Neuron (in vitro differentiated cells): Measurements from ENCODE around the gene CNNM3.

ENCODE experiments used
- H2AFZ ChIP-seq: one replicate; pipeline ENCODE4 v1.6.1; 2013; ENCODE audit warnings: low read depth, mild to moderate bottlenecking, inconsistent platforms, low read length, moderate library complexity
- H3K27me3 ChIP-seq: one replicate; pipeline ENCODE4 v1.6.1; 2013; ENCODE audit warnings: low read length; ENCODE audit not compliant: insufficient read depth
- H3K36me3 ChIP-seq: one replicate; pipeline ENCODE4 v1.6.1; 2013; ENCODE audit warnings: low read length; ENCODE audit not compliant: insufficient read depth
- H3K4me1 ChIP-seq: one replicate; pipeline ENCODE4 v1.6.1; 2013; ENCODE audit warnings: low read length; ENCODE audit not compliant: insufficient read depth
- H3K4me3 ChIP-seq: 2 replicates; pipeline ENCODE4 v1.5.1; 2013; ENCODE audit warnings: mild to moderate bottlenecking, low read length, moderate library complexity
- H3K9me3 ChIP-seq: one replicate; pipeline ENCODE4 v1.6.1; 2013; ENCODE audit warnings: low read length

The CNNM3 gene

GRCh38 chr2:96816127-96816835 is at the start of gene CNNM3:
TSS of gene CNNM3 (plus strand) at chr2:96816268. CDS start at chr2:96816278, 10 bp downstream.
- Histone ChIP-seq H2AFZ (peak within 1 kb of the TSS; percentile 97), H3K36me3 (peaks cover 6% of the 10 kb centered on the region), H3K4me3 (peak within 1 kb of the TSS; percentile 52), H3K27me3 (no peaks in the 10 kb centered on the region), H3K9me3 (no peaks in the 10 kb centered on the region), H3K4me1 (peaks cover 27% of the 10 kb centered on the region)

- no peaks in the 10 kb centered on the region for H3K36me3 ChIP-seq
- no peaks in the 10 kb centered on the region for H3K27me3 ChIP-seq
- no peak overlapping the region for H2AFZ ChIP-seq
- H3K4me3 ChIP-seq = no peak overlapping the region
- H3K4me1 ChIP-seq = peaks cover 14% of the 10 kb centered on the region
- no peaks in the 10 kb centered on the region for H3K9me3 ChIP-seq
Observed at GRCh38 chr2:96767135-96767871, 48.8 kb upstream of the CNNM3 start.

- peaks cover 5% of the 10 kb centered on the region for H3K4me1 ChIP-seq
- H3K4me3 ChIP-seq = no peak overlapping the region
- no peaks in the 10 kb centered on the region for H3K9me3 ChIP-seq
- H3K27me3 ChIP-seq = no peaks in the 10 kb centered on the region
- no peak overlapping the region for H2AFZ ChIP-seq
- H3K36me3 ChIP-seq = no peaks in the 10 kb centered on the region
Observed at GRCh38 chr2:96768083-96768561, 47.9 kb upstream of the CNNM3 start.

- Histone ChIP-seq H3K36me3 (no peaks in the 10 kb centered on the region), H3K27me3 (no peaks in the 10 kb centered on the region), H3K4me3 (no peak overlapping the region), H3K9me3 (no peaks in the 10 kb centered on the region), H3K4me1 (no peaks in the 10 kb centered on the region), H2AFZ (no peak overlapping the region)
Observed at GRCh38 chr2:96769814-96770213, 46.3 kb upstream of the CNNM3 start.

DNA sequence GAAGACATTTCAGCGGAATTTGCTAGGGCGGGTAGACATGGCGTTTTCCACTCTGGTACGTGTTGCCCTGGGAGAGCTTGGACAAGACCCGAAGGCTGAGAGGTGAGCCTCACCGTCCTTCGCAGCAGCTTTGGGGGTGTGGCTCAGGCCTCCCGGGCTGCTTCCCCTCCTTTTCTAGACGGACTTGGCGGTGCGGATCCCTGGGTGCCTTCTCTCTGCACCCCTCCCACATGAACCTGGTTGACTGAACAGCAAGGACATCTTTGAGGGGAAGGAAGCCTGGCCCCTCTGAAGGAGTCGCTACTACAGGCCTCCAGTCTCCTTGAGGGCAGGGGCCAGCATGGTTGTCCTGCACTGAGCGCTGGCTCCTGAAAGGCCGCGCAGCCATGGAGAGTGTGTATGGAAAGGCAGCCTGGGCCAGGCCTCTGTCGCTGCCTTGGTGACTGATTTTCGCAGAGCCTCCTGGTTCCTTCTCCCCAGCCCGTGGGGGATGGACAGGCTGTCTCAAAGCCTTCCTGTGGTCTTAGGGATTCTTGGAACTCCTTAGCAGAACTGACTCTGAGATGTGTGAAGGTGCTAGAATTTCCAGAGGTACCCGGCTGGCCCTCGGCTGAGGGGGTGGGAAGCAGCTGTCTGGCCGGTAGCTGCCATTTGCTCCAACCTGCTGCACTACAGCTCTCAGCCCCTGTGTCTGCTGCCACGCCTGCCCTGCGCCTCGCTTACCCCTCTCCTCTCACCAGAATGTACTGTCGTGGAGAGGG is 45.4 kb upstream of the CNNM3 start:
- H3K36me3 ChIP-seq = no peaks in the 10 kb centered on the region
- H3K27me3 ChIP-seq = no peaks in the 10 kb centered on the region
- H3K4me1 ChIP-seq = no peaks in the 10 kb centered on the region
- no peaks in the 10 kb centered on the region for H3K9me3 ChIP-seq
- no peak overlapping the region for H2AFZ ChIP-seq
- no peak overlapping the region for H3K4me3 ChIP-seq

GRCh38 chr2:96771796-96772618 is 44.1 kb upstream of the CNNM3 start:
- H3K4me1 ChIP-seq = no peaks in the 10 kb centered on the region
- no peak overlapping the region for H3K4me3 ChIP-seq
- no peaks in the 10 kb centered on the region for H3K27me3 ChIP-seq
- no peaks in the 10 kb centered on the region for H3K9me3 ChIP-seq
- H2AFZ ChIP-seq = no peak overlapping the region
- no peaks in the 10 kb centered on the region for H3K36me3 ChIP-seq

DNA sequence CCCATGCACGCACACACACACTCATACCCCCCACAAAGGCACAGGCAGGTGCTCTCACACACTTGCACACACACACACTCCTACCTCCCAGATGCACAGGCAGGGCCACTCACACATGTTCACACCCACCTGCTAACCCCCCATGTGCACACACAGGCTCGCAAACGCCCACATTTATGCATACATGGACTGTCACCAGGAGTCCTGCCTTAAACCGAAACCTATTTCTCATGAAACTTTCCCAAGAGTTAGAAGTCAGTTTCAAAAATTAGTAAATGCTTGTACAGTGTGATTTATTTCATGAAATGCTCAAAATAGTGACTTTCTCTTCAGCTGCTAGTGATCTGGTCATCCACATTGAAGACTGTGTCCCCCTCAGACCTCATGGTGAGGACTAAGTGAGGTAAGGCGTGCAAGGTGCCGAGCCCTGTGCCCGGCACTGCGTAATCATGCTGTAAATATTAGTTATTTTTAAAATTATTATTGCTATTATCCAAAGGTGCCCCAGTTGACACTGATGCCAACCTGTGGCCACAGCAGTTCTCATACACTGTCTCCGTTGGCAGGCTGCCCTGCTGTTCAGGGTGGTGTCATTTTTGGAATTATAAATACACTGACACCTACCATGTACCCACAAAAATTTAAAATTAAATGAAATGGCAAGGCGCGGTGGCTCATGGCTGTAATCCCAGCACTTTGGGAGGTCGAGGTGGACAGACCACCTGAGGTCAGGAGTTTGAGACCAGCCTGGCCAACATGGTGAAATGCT is 43.0 kb upstream of the CNNM3 start:
- H3K27me3 ChIP-seq = no peaks in the 10 kb centered on the region
- H3K4me1 ChIP-seq = no peaks in the 10 kb centered on the region
- H2AFZ ChIP-seq = no peak overlapping the region
- no peaks in the 10 kb centered on the region for H3K36me3 ChIP-seq
- no peaks in the 10 kb centered on the region for H3K9me3 ChIP-seq
- H3K4me3 ChIP-seq = no peak overlapping the region

GRCh38 chr2:96773922-96774321 is 42.1 kb upstream of the CNNM3 start:
- Histone ChIP-seq H3K27me3 (no peaks in the 10 kb centered on the region), H2AFZ (no peak overlapping the region), H3K4me3 (no peak overlapping the region), H3K9me3 (no peaks in the 10 kb centered on the region), H3K4me1 (no peaks in the 10 kb centered on the region), H3K36me3 (no peaks in the 10 kb centered on the region)

DNA sequence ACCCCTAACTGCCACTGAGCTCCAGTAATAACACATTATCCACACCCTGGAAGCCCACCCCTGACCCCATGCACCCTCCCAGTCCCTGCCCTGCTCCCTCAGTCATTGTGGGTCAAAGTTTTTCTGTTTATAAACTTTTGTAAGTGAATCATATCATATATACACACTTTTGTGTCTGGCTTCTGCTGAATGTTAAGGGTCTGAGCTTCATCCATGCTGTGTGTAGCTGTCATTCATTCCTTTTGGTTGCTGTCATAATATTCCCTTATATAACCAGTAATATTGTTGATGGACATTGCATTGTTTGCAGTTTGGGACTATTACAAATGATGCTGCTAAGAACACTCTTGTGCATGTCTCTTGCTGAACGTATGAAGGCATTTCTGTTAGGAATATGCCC is 40.9 kb upstream of the CNNM3 start:
- Histone ChIP-seq H2AFZ (no peak overlapping the region), H3K4me3 (no peak overlapping the region), H3K9me3 (no peaks in the 10 kb centered on the region), H3K36me3 (no peaks in the 10 kb centered on the region), H3K27me3 (no peaks in the 10 kb centered on the region), H3K4me1 (no peaks in the 10 kb centered on the region)

- no peaks in the 10 kb centered on the region for H3K4me1 ChIP-seq
- H3K4me3 ChIP-seq = no peak overlapping the region
- H2AFZ ChIP-seq = no peak overlapping the region
- no peaks in the 10 kb centered on the region for H3K36me3 ChIP-seq
- H3K27me3 ChIP-seq = no peaks in the 10 kb centered on the region
- H3K9me3 ChIP-seq = no peaks in the 10 kb centered on the region
Observed at GRCh38 chr2:96783388-96783787, 32.7 kb upstream of the CNNM3 start.

DNA sequence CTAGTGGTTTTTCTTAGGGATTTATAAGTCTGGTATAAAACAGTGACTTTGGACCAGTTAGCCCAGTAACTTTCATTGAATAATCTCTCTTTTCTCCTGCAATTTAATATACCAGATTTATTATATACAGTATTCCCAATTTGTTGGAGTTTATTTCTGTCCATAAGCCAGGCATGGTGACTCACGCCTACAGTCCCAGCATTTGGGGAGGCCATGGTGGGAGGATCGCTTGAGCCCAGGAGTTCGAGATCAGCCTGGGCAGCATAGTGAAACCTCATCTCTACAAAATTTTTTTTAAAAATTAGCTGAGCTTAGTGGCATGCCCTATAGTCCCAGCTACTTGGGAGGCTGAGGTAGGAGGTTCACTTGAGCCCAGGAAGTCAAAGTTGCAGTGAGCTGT is 28.7 kb upstream of the CNNM3 start:
- Histone ChIP-seq H3K4me1 (no peaks in the 10 kb centered on the region), H3K4me3 (no peak overlapping the region), H3K9me3 (no peaks in the 10 kb centered on the region), H3K27me3 (no peaks in the 10 kb centered on the region), H3K36me3 (no peaks in the 10 kb centered on the region), H2AFZ (no peak overlapping the region)
